OCI-LY3 (cell line): Measurements from ENCODE around the gene GOLGA8S.
"Not testable (repeated sequence)": the region's sequence is repeated elsewhere in the genome, so short reads cannot be mapped to it uniquely, and the experiment has no call there.

ENCODE experiments used
- H2AFZ ChIP-seq: fragments of 200-600, 300-600 bp; shearing (Covaris generic); 2 replicates; pipeline ENCODE4 v1.6.0; 2014; ENCODE audit warnings: antibody characterized with exemption, low read depth, low read length
- H3K27ac ChIP-seq: fragments of 200-600, 300-600 bp; sonication (generic); 2 replicates; pipeline ENCODE4 v1.5.1; 2014; ENCODE audit warnings: mild to moderate bottlenecking, low read length, moderate library complexity, mixed read lengths
- H3K27me3 ChIP-seq: fragments of 200-600, 300-600 bp; sonication (generic); 2 replicates; pipeline ENCODE4 v1.6.1; 2014; ENCODE audit warnings: low read depth, low read length, mixed read lengths
- H3K36me3 ChIP-seq: fragments of 200-600, 300-600 bp; sonication (generic); replicated peaks from 2 replicates; pipeline ENCODE3; 2014; ENCODE audit warnings: low read depth, low read length, mixed read lengths
- H3K4me1 ChIP-seq: fragments of 300-600, 200-600 bp; sonication (generic); 2 replicates; pipeline ENCODE4 v1.6.1; 2014; ENCODE audit warnings: low read length, mixed read lengths
- H3K4me2 ChIP-seq: fragments of 200-600, 300-600 bp; sonication (generic); 2 replicates; pipeline ENCODE4 v1.6.1; 2014; ENCODE audit warnings: low read length, mixed read lengths
- H3K4me3 ChIP-seq: fragments of 300-600, 200-600 bp; sonication (generic); 2 replicates; pipeline ENCODE4 v1.5.1; 2014; ENCODE audit warnings: antibody characterized with exemption, mild to moderate bottlenecking, low read length, moderate library complexity
- H3K79me2 ChIP-seq: fragments of 300-600, 200-600 bp; shearing (Covaris generic); 2 replicates; pipeline ENCODE4 v1.6.1; 2014; ENCODE audit warnings: mild to moderate bottlenecking, low read length, mixed read lengths
- H3K9ac ChIP-seq: fragments of 300-600, 200-600 bp; shearing (Covaris generic); 2 replicates; pipeline ENCODE4 v1.6.0; 2014; ENCODE audit warnings: mild to moderate bottlenecking, low read length, moderate library complexity
- H3K9me3 ChIP-seq: fragments of 200-600, 300-600 bp; shearing (Covaris generic); 2 replicates; pipeline ENCODE4 v1.6.1; 2014; ENCODE audit warnings: low read length, mixed read lengths; ENCODE audit not compliant: insufficient read depth
- H4K20me1 ChIP-seq: fragments of 200-600, 300-600 bp; sonication (generic); 2 replicates; pipeline ENCODE4 v1.6.1; 2016; ENCODE audit warnings: low read length, mixed read lengths; ENCODE audit not compliant: insufficient read depth
- CTCF ChIP-seq: fragments of 200-600, 300-600 bp; sonication (generic); IDR thresholded peaks from 2 replicates; pipeline ENCODE4 v1.5.1; 2014; ENCODE audit warnings: antibody characterized with exemption, low read length, low read depth
- EZH2phosphoT487 ChIP-seq: fragments of 200-600 bp; shearing (Covaris generic); IDR thresholded peaks from 2 replicates; pipeline ENCODE4 v1.6.1; 2018; ENCODE audit warnings: antibody characterized with exemption, mixed run types, low read depth

The GOLGA8S gene

GRCh38 chr15:23395030-23395692, 40.6 kb downstream of the GOLGA8S start:
- Histone ChIP-seq H3K27ac (no peak overlapping the region), H3K27me3 (no peaks in the 10 kb centered on the region), H3K9me3 (no peaks in the 10 kb centered on the region), H3K9ac (no peak overlapping the region), H3K36me3 (no peaks in the 10 kb centered on the region), H3K79me2 (no peaks in the 10 kb centered on the region), H3K4me3 (no peak overlapping the region), H3K4me2 (no peak overlapping the region), H3K4me1 (no peaks in the 10 kb centered on the region), H2AFZ (no peak overlapping the region), H4K20me1 (no peaks in the 10 kb centered on the region)
- no peak for TF ChIP-seq CTCF

- no peaks in the 10 kb centered on the region for H3K9me3 ChIP-seq
- H3K27me3 ChIP-seq = no peaks in the 10 kb centered on the region
- H3K4me1 ChIP-seq = no peaks in the 10 kb centered on the region
- no peak overlapping the region for H3K9ac ChIP-seq
- no peak overlapping the region for H3K4me3 ChIP-seq
- TF ChIP-seq CTCF (no peak), EZH2phosphoT487 (no peak)
- no peak overlapping the region for H2AFZ ChIP-seq
- no peaks in the 10 kb centered on the region for H3K79me2 ChIP-seq
- H3K36me3 ChIP-seq = no peaks in the 10 kb centered on the region
- H4K20me1 ChIP-seq = no peaks in the 10 kb centered on the region
- H3K4me2 ChIP-seq = no peak overlapping the region
- H3K27ac ChIP-seq = no peak overlapping the region
Observed at GRCh38 chr15:23395832-23396231, 41.3 kb downstream of the GOLGA8S start.

- H3K9me3 ChIP-seq = no peaks in the 10 kb centered on the region
- no peak overlapping the region for H2AFZ ChIP-seq
- H3K9ac ChIP-seq = no peak overlapping the region
- TF ChIP-seq CTCF (no peak), EZH2phosphoT487 (no peak)
- H3K27me3 ChIP-seq = no peaks in the 10 kb centered on the region
- no peaks in the 10 kb centered on the region for H4K20me1 ChIP-seq
- no peak overlapping the region for H3K27ac ChIP-seq
- no peak overlapping the region for H3K4me3 ChIP-seq
- no peaks in the 10 kb centered on the region for H3K4me1 ChIP-seq
- no peak overlapping the region for H3K4me2 ChIP-seq
- H3K79me2 ChIP-seq = no peaks in the 10 kb centered on the region
- no peaks in the 10 kb centered on the region for H3K36me3 ChIP-seq
Observed at GRCh38 chr15:23397779-23398178, 43.2 kb downstream of the GOLGA8S start.

- not testable (repeated sequence) for H3K4me2 ChIP-seq, H2AFZ ChIP-seq, H3K9me3 ChIP-seq, H3K79me2 ChIP-seq, H4K20me1 ChIP-seq, H3K4me1 ChIP-seq, H3K27ac ChIP-seq, H3K27me3 ChIP-seq, H3K9ac ChIP-seq, H3K36me3 ChIP-seq, H3K4me3 ChIP-seq
Observed at GRCh38 chr15:23398357-23398756, 43.8 kb downstream of the GOLGA8S start.

GRCh38 chr15:23399207-23399606, 44.7 kb downstream of the GOLGA8S start:
- not testable (repeated sequence) for H3K27ac ChIP-seq, H3K9me3 ChIP-seq, H3K9ac ChIP-seq, H3K36me3 ChIP-seq, H3K4me3 ChIP-seq, H3K4me2 ChIP-seq, H3K79me2 ChIP-seq, H3K27me3 ChIP-seq, H2AFZ ChIP-seq, H3K4me1 ChIP-seq, H4K20me1 ChIP-seq
